Fibroblast of lung (primary cell): ENCODE data around the gene CDK9. TPM values are rescaled to one million over a fixed set of nuclear protein-coding genes. Genes with fewer than 3 reads are reported as not detected.

Experiments
- DNase-seq, 2 donors: peaks; one replicate each; pipeline versions ENCODE4 v3.0.0 to v3.0.0-alpha.2; 2010; ENCODE audit warnings: low read depth in 2 of 2
- H2AFZ ChIP-seq: 2 replicates; pipeline ENCODE4 v1.5.1; 2012; ENCODE audit warnings: low read length, control low read depth, inconsistent platforms
- H3K27ac ChIP-seq: 2 replicates; pipeline ENCODE4 v1.5.1; 2011; ENCODE audit warnings: low read length, control low read depth; ENCODE audit not compliant: insufficient read depth
- H3K27me3 ChIP-seq: 2 replicates; pipeline ENCODE4 v1.5.1; 2011; ENCODE audit warnings: mild to moderate bottlenecking, low read length; ENCODE audit not compliant: control insufficient read depth, insufficient read depth
- H3K36me3 ChIP-seq: 2 replicates; pipeline ENCODE4 v1.5.1; 2011; ENCODE audit warnings: low read length; ENCODE audit not compliant: control insufficient read depth, insufficient read depth
- H3K4me1 ChIP-seq: 2 replicates; pipeline ENCODE4 v1.5.1; 2011; ENCODE audit warnings: low read length; ENCODE audit not compliant: control insufficient read depth, insufficient read depth; ENCODE audit errors: extremely low read depth
- H3K4me2 ChIP-seq: 2 replicates; pipeline ENCODE4 v1.5.1; 2011; ENCODE audit warnings: low read length, control low read depth; ENCODE audit not compliant: insufficient read depth; ENCODE audit errors: extremely low read depth
- H3K4me3 ChIP-seq, 4 experiments: fragments of 200-600 bp in 1 of 4; sonication (generic) in 1 of 4; replicated peaks in 1 of 4; 2 replicates each; pipeline ENCODE4 v1.5.1; 2011 to 2016; ENCODE audit warnings: low read length in 4 of 4, low read depth in 3 of 4, mild to moderate bottlenecking in 3 of 4, control low read depth in 2 of 4, inconsistent platforms in 1 of 4, mixed read lengths in 1 of 4; ENCODE audit not compliant: insufficient read depth in 1 of 4; ENCODE audit errors: control extremely low read depth in 1 of 4
- H3K79me2 ChIP-seq: 2 replicates; pipeline ENCODE4 v1.5.1; 2012; ENCODE audit warnings: mild to moderate bottlenecking, low read length, inconsistent platforms; ENCODE audit not compliant: control insufficient read depth, insufficient read depth
- H3K9ac ChIP-seq: 2 replicates; pipeline ENCODE4 v1.5.1; 2011; ENCODE audit warnings: mild to moderate bottlenecking, low read length, control low read depth; ENCODE audit not compliant: insufficient read depth
- H3K9me3 ChIP-seq: 2 replicates; pipeline ENCODE4 v1.5.1; 2012; ENCODE audit warnings: low read depth, low read length; ENCODE audit not compliant: control insufficient read depth, insufficient read depth
- H4K20me1 ChIP-seq: 2 replicates; pipeline ENCODE4 v1.5.1; 2011; ENCODE audit warnings: low read length; ENCODE audit not compliant: control insufficient read depth, insufficient read depth; ENCODE audit errors: extremely low read depth
- CTCF ChIP-seq, 2 donors: IDR thresholded peaks in 1 of 2; conservative IDR thresholded peaks in 1 of 2; 1 replicate in 1 of 2; 2 replicates in 1 of 2; pipeline ENCODE4 v1.5.1; 2011 to 2012; ENCODE audit warnings: low read length in 2 of 2, control low read depth in 1 of 2, inconsistent platforms in 1 of 2, low read depth in 1 of 2, mild to moderate bottlenecking in 1 of 2
- EZH2 ChIP-seq: IDR thresholded peaks from 2 replicates; pipeline ENCODE4 v1.5.1; 2012; ENCODE audit warnings: low read length, control low read depth, mild to moderate bottlenecking; ENCODE audit errors: missing control alignments
- polyA plus RNA-seq, 2 donors: library from polyadenylated mRNA; depleted of rRNA in 1 of 2; stranded (reverse) in 1 of 2; unstranded in 1 of 2; fragments of >200 nt; gene quantifications; 2 replicates each; pipeline ENCODE4 v1.2.1, GENCODE V29; 2011 to 2012; ENCODE audit warnings: missing spikeins in 1 of 2
- total RNA-seq: library from RNA; depleted of rRNA; stranded (reverse); fragments of >200 nt; gene quantifications from 2 replicates; pipeline ENCODE4 v1.2.1, GENCODE V29; 2014

CDK9 gene
- total and polyA plus RNA-seq, 2 donors (not counting 1 experiment from before 2014, with no cell fraction given), result 54.8 to 82.2 TPM

GRCh38 chr9:127762111-127762676, 23.6 kb upstream of the CDK9 start:
- Histone ChIP-seq H3K9ac (no peak overlapping the region), H3K27ac (no peak overlapping the region), H3K4me2 (no peak overlapping the region), H3K4me3 (no peak overlapping the region), H3K36me3 (no peaks in the 10 kb centered on the region), H3K9me3 (no peaks in the 10 kb centered on the region), H4K20me1 (no peaks in the 10 kb centered on the region), H3K4me1 (peaks cover under 1% of the 10 kb centered on the region), H2AFZ (no peak overlapping the region), H3K27me3 (peaks cover 10% of the 10 kb centered on the region), H3K79me2 (no peaks in the 10 kb centered on the region)
- TF ChIP-seq EZH2 (no peak), CTCF (conservative IDR thresholded peaks at IDR 0.05 in 1 of 2, IDR thresholded peaks at IDR 0.05 in 1 of 2; ENCODE audit: low read depth in 1 of 2, low read length in 2 of 2) (no peak)
- no peak for DNase-seq

- H2AFZ ChIP-seq, result no peak overlapping the region
- TF ChIP-seq CTCF (conservative IDR thresholded peaks at IDR 0.05 in 1 of 2, IDR thresholded peaks at IDR 0.05 in 1 of 2; ENCODE audit: low read depth in 1 of 2, low read length in 2 of 2), result peak; percentile 3 to 21
- TF ChIP-seq EZH2, result no peak
Measured at GRCh38 chr9:127763918-127764384, 21.9 kb upstream of the CDK9 start.

GRCh38 chr9:127765418-127765817, 20.4 kb upstream of the CDK9 start:
- no peaks in the 10 kb centered on the region for H3K36me3 ChIP-seq
- no peak overlapping the region for H3K9ac ChIP-seq
- no peak overlapping the region for H2AFZ ChIP-seq
- H3K4me2 ChIP-seq, result no peak overlapping the region
- H3K4me3 ChIP-seq, result no peak overlapping the region
- no peak for DNase-seq
- H3K79me2 ChIP-seq, result no peaks in the 10 kb centered on the region
- H3K9me3 ChIP-seq, result no peaks in the 10 kb centered on the region
- peaks cover 10% of the 10 kb centered on the region for H3K27me3 ChIP-seq
- no peak overlapping the region for H3K27ac ChIP-seq
- peaks cover 9% of the 10 kb centered on the region for H3K4me1 ChIP-seq
- H4K20me1 ChIP-seq, result no peaks in the 10 kb centered on the region
- no peak for TF ChIP-seq EZH2
- no peak for TF ChIP-seq CTCF (conservative IDR thresholded peaks at IDR 0.05 in 1 of 2, IDR thresholded peaks at IDR 0.05 in 1 of 2; ENCODE audit: low read depth in 1 of 2, low read length in 2 of 2)

More at GRCh38 chr9:127763918-127764384, 21.9 kb upstream of the CDK9 start:
- Histone ChIP-seq H3K4me3 (no peak overlapping the region), H3K27me3 (peaks cover 10% of the 10 kb centered on the region), H3K9ac (no peak overlapping the region), H4K20me1 (no peaks in the 10 kb centered on the region), H3K9me3 (no peaks in the 10 kb centered on the region), H3K36me3 (no peaks in the 10 kb centered on the region), H3K27ac (no peak overlapping the region), H3K4me2 (no peak overlapping the region), H3K4me1 (peaks cover 9% of the 10 kb centered on the region), H3K79me2 (no peaks in the 10 kb centered on the region)
- no peak for DNase-seq
